ENCODE measurements around the gene TRIP12. TPM values are rescaled to one million over a fixed set of nuclear protein-coding genes. Genes with fewer than 3 reads are reported as not detected.

Gene TRIP12
- total and polyA plus RNA-seq, 2 of the 13 experiments (the other 11 are each of a cell fraction or from before 2014, with no cell fraction given) = 72.1 to 153 TPM

- TF ChIP-seq TRIM22 (IDR thresholded peaks at IDR 0.05) (no peak), SMARCE1 (IDR thresholded peaks at IDR 0.05; ENCODE audit: borderline replicate concordance) (no peak), ZNF775 (CRISPR knock-in tag; IDR thresholded peaks at IDR 0.05; ENCODE audit: borderline replicate concordance) (no peak), NFIB (CRISPR knock-in tag; IDR thresholded peaks at IDR 0.05; ENCODE audit: borderline replicate concordance) (no peak), HES4 (CRISPR knock-in tag; IDR thresholded peaks at IDR 0.05; ENCODE audit: borderline replicate concordance) (0 out of 2 replicates have a peak, but pooled peaks have one; percentile 51), HMGXB4 (CRISPR knock-in tag; IDR thresholded peaks at IDR 0.05; ENCODE audit: borderline replicate concordance in 1 of 2, low read depth in 1 of 2) (no peak), TRIM24 (CRISPR knock-in tag; IDR thresholded peaks at IDR 0.05) (no peak), ZNF644 (CRISPR knock-in tag; IDR thresholded peaks at IDR 0.05; ENCODE audit: low read depth) (no peak), TBX3 (IDR thresholded peaks at IDR 0.05; ENCODE audit: borderline replicate concordance) (no peak), ZBTB1 (CRISPR knock-in tag; IDR thresholded peaks at IDR 0.05; ENCODE audit: borderline replicate concordance) (no peak), ARNT2 (CRISPR knock-in tag; IDR thresholded peaks at IDR 0.05; ENCODE audit: low read depth) (no peak), RBM39 (IDR thresholded peaks at IDR 0.05; ENCODE audit: low read depth, low read length, poor library complexity, severe bottlenecking) (no peak), ZFX (CRISPR knock-in tag; IDR thresholded peaks at IDR 0.05; ENCODE audit: low read depth) (peak; percentile 25; the same call in 1 of the 2 replicates), ZNF121 (CRISPR knock-in tag; IDR thresholded peaks at IDR 0.05) (no peak), ZNF263 (CRISPR knock-in tag; IDR thresholded peaks at IDR 0.05) (0 out of 2 replicates have a peak, but pooled peaks have one; percentile 42), ZNF710 (CRISPR knock-in tag; IDR thresholded peaks at IDR 0.05; ENCODE audit: borderline replicate concordance) (no peak), ZNF17 (CRISPR knock-in tag; IDR thresholded peaks at IDR 0.05) (no peak), KDM4B (CRISPR knock-in tag; IDR thresholded peaks at IDR 0.05) (no peak), ZNF256 (CRISPR knock-in tag; conservative IDR thresholded peaks at IDR 0.05) (no peak), ETS1 (CRISPR knock-in tag; IDR thresholded peaks at IDR 0.05) (no peak), ZBTB46 (CRISPR knock-in tag; IDR thresholded peaks at IDR 0.05; ENCODE audit: borderline replicate concordance) (no peak)
Measured at GRCh38 chr2:229714736-229715541, 206.9 kb downstream of the TRIP12 start (continued).
